SK-N-SH (cell line): ENCODE measurements around the gene PCDHGC5. TPM values are rescaled to one million over a fixed set of nuclear protein-coding genes. Genes with fewer than 3 reads are reported as not detected.

Experiments
- CTCF ChIA-PET: fragments of 300-600, 350-600 bp; formaldehyde crosslinking; extraction: SDS; loops from one replicate; lab custom pipeline; 2021; lab: Yijun Ruan, JAX
- POLR2A ChIA-PET: fragments of 350-600 bp; sonication (Branson Sonifier 250); formaldehyde crosslinking; extraction: SDS; loops from one replicate; lab custom pipeline; 2020; ENCODE audit warnings: antibody characterized with exemption, inconsistent platforms; lab: Yijun Ruan, JAX
- DNase-seq: peaks from one replicate; pipeline ENCODE4 v3.0.0; 2012
- H2AFZ ChIP-seq: fragments of 200-600 bp; sonication (generic); 2 replicates; pipeline ENCODE4 v1.8.1; 2016; ENCODE audit warnings: antibody characterized with exemption, mild to moderate bottlenecking, low read depth
- H3F3A ChIP-seq: fragments of 200-600 bp; sonication (generic); replicated peaks from 2 replicates; pipeline ENCODE3; 2016; ENCODE audit warnings: antibody characterized with exemption, mild to moderate bottlenecking; ENCODE audit not compliant: insufficient read depth
- H3K27ac ChIP-seq, 2 experiments: fragments of 200-500 bp in 1 of 2; fragments of 200-600 bp in 1 of 2; sonication (Bioruptor generic) in 1 of 2; sonication (generic), shearing (Covaris generic) in 1 of 2; 2 replicates each; pipeline versions ENCODE4 v1.5.1 to v1.6.1; 2014 to 2016; ENCODE audit warnings: low read depth in 2 of 2, inconsistent platforms in 1 of 2, low read length in 1 of 2, mild to moderate bottlenecking in 1 of 2, mixed read lengths in 1 of 2
- H3K27me3 ChIP-seq: fragments of 200-600 bp; sonication (generic), shearing (Covaris generic); 2 replicates; pipeline ENCODE4 v1.6.1; 2016; ENCODE audit warnings: mixed run types; ENCODE audit not compliant: insufficient read depth
- H3K36me3 ChIP-seq, 2 experiments: fragments of 200-500 bp in 1 of 2; fragments of 200-600 bp in 1 of 2; sonication (Bioruptor generic) in 1 of 2; sonication (generic) in 1 of 2; replicated peaks in 1 of 2; 2 replicates each; pipeline versions ENCODE3 to v1.5.1; 2014 to 2016; ENCODE audit warnings: low read length in 1 of 2, mild to moderate bottlenecking in 1 of 2; ENCODE audit not compliant: insufficient read depth in 2 of 2, control insufficient read depth in 1 of 2
- H3K4me1 ChIP-seq, 2 experiments: fragments of 200-500 bp in 1 of 2; fragments of 200-600 bp in 1 of 2; sonication (Bioruptor generic) in 1 of 2; sonication (generic), shearing (Covaris generic) in 1 of 2; 2 replicates each; pipeline versions ENCODE4 v1.5.1 to v1.6.1; 2014 to 2016; ENCODE audit warnings: low read depth in 1 of 2, low read length in 1 of 2, mixed run types in 1 of 2; ENCODE audit not compliant: insufficient read depth in 2 of 2, control insufficient read depth in 1 of 2
- H3K4me2 ChIP-seq: fragments of 200-600 bp; sonication (generic), shearing (Covaris generic); 2 replicates; pipeline ENCODE4 v1.6.1; 2017; ENCODE audit warnings: mixed run types
- H3K4me3 ChIP-seq, 2 experiments: fragments of 200-500 bp in 1 of 2; fragments of 200-600 bp in 1 of 2; sonication (Bioruptor generic) in 1 of 2; sonication (generic), shearing (Covaris generic) in 1 of 2; 2 replicates each; pipeline versions ENCODE4 v1.5.1 to v1.8.1; 2014 to 2016; ENCODE audit warnings: low read depth in 2 of 2, inconsistent platforms in 1 of 2, low read length in 1 of 2, mild to moderate bottlenecking in 1 of 2, mixed read lengths in 1 of 2, moderate library complexity in 1 of 2
- H3K79me2 ChIP-seq: fragments of 200-600 bp; sonication (generic); 2 replicates; pipeline ENCODE4 v1.8.1; 2017; ENCODE audit warnings: mild to moderate bottlenecking; ENCODE audit not compliant: insufficient read depth
- H3K9ac ChIP-seq: fragments of 200-600 bp; sonication (generic); 2 replicates; pipeline ENCODE4 v1.6.1; 2017; ENCODE audit warnings: mixed run types
- H3K9me2 ChIP-seq: fragments of 200-600 bp; sonication (generic); 2 replicates; pipeline ENCODE4 v1.6.1; 2017; ENCODE audit warnings: mixed run types
- H3K9me3 ChIP-seq: fragments of 200-600 bp; sonication (generic); 2 replicates; pipeline ENCODE4 v1.6.1; 2017; ENCODE audit warnings: mixed run types, mild to moderate bottlenecking, moderate library complexity
- H4K20me1 ChIP-seq: fragments of 200-600 bp; sonication (generic); 2 replicates; pipeline ENCODE4 v1.6.1; 2017; ENCODE audit warnings: mild to moderate bottlenecking, mixed run types; ENCODE audit not compliant: insufficient read depth
- CHD2 ChIP-seq: fragments of 150-350 bp; IDR thresholded peaks from 2 replicates; pipeline ENCODE4 v1.6.1; 2018; ENCODE audit warnings: low read length; ENCODE audit not compliant: partially characterized antibody
- EZH2phosphoT487 ChIP-seq: fragments of 200-600 bp; sonication (generic); IDR thresholded peaks from 2 replicates; pipeline ENCODE4 v1.6.1; 2017; ENCODE audit warnings: low read depth, mixed run types, mild to moderate bottlenecking, antibody characterized with exemption, moderate library complexity, borderline replicate concordance
- FOSL2 ChIP-seq: IDR thresholded peaks from 2 replicates; pipeline ENCODE4 v1.4.0; 2012; ENCODE audit warnings: low read depth, mild to moderate bottlenecking, moderate library complexity, borderline replicate concordance
- FOXM1 ChIP-seq: IDR thresholded peaks from 2 replicates; pipeline ENCODE4 v1.4.0; 2012; ENCODE audit warnings: low read depth, mild to moderate bottlenecking
- GABPA ChIP-seq: IDR thresholded peaks from 2 replicates; pipeline ENCODE4 v1.4.0; 2012; ENCODE audit warnings: low read depth, mild to moderate bottlenecking
- GATA2 ChIP-seq: sonication (generic); formaldehyde crosslinking; IDR thresholded peaks from 2 replicates; pipeline ENCODE4 v1.5.0; 2020; ENCODE audit warnings: mild to moderate bottlenecking, missing genetic modification reagents
- JUND ChIP-seq: IDR thresholded peaks from 2 replicates; pipeline ENCODE4 v1.4.0; 2012
- MEF2A ChIP-seq: IDR thresholded peaks from 2 replicates; pipeline ENCODE4 v1.4.0; 2012; ENCODE audit warnings: low read depth, borderline replicate concordance
- POLR2AphosphoS5 ChIP-seq: IDR thresholded peaks from 2 replicates; pipeline ENCODE4 v1.6.1; 2012; ENCODE audit warnings: low read depth, low read length
- RCOR1 ChIP-seq: fragments of 150-350 bp; IDR thresholded peaks from 2 replicates; pipeline ENCODE4 v1.6.1; 2017; ENCODE audit warnings: antibody characterized with exemption, low read length
- REST ChIP-seq: IDR thresholded peaks from 2 replicates; pipeline ENCODE4 v1.6.1; 2012; ENCODE audit warnings: mild to moderate bottlenecking, low read depth, low read length, moderate library complexity
- RXRA ChIP-seq: IDR thresholded peaks from 2 replicates; pipeline ENCODE4 v1.4.0; 2012; ENCODE audit warnings: low read depth, mild to moderate bottlenecking, borderline replicate concordance
- TAF1 ChIP-seq: IDR thresholded peaks from 2 replicates; pipeline ENCODE4 v1.6.1; 2012; ENCODE audit warnings: low read depth, mild to moderate bottlenecking, low read length, moderate library complexity, borderline replicate concordance
- USF2 ChIP-seq: fragments of 150-350 bp; IDR thresholded peaks from 2 replicates; pipeline ENCODE4 v1.6.1; 2017; ENCODE audit warnings: antibody characterized with exemption, low read length, low read depth, borderline replicate concordance
- YY1 ChIP-seq: IDR thresholded peaks from 2 replicates; pipeline ENCODE4 v1.4.0; 2012; ENCODE audit warnings: low read depth, mild to moderate bottlenecking
- WGBS: methylation state at CpG from one replicate; pipeline ENCODE4 v1.1.6; 2017; ENCODE audit warnings: low lambda C conversion rate; 5-methylcytosine and 5-hydroxymethylcytosine counted together
- polyA plus RNA-seq, 3 experiments: library from polyadenylated mRNA; depleted of rRNA; stranded (reverse); fragments of >200 nt; gene quantifications; 2 replicates each; pipeline ENCODE4 v1.2.3, GENCODE V29; 2012
- TF ChIP-seq, protein P1 (sequence below): fragments of 150-350 bp; IDR thresholded peaks from 2 replicates; pipeline ENCODE4 v1.6.1; 2016; ENCODE audit warnings: mild to moderate bottlenecking, low read depth, low read length

The PCDHGC5 gene
- polyA plus RNA-seq, 1 of the 3 experiments (the other 2 are of a cell fraction): 2.0 TPM

- TF ChIP-seq, protein P1, sequence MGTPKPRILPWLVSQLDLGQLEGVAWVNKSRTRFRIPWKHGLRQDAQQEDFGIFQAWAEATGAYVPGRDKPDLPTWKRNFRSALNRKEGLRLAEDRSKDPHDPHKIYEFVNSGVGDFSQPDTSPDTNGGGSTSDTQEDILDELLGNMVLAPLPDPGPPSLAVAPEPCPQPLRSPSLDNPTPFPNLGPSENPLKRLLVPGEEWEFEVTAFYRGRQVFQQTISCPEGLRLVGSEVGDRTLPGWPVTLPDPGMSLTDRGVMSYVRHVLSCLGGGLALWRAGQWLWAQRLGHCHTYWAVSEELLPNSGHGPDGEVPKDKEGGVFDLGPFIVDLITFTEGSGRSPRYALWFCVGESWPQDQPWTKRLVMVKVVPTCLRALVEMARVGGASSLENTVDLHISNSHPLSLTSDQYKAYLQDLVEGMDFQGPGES: no peak
- TF ChIP-seq RCOR1: no peak
- TF ChIP-seq, all 33 proteins: peak for 0
Measured at GRCh38 chr5:141491323-141492167, 2.7 kb downstream of the PCDHGC5 start (continued).

DNA sequence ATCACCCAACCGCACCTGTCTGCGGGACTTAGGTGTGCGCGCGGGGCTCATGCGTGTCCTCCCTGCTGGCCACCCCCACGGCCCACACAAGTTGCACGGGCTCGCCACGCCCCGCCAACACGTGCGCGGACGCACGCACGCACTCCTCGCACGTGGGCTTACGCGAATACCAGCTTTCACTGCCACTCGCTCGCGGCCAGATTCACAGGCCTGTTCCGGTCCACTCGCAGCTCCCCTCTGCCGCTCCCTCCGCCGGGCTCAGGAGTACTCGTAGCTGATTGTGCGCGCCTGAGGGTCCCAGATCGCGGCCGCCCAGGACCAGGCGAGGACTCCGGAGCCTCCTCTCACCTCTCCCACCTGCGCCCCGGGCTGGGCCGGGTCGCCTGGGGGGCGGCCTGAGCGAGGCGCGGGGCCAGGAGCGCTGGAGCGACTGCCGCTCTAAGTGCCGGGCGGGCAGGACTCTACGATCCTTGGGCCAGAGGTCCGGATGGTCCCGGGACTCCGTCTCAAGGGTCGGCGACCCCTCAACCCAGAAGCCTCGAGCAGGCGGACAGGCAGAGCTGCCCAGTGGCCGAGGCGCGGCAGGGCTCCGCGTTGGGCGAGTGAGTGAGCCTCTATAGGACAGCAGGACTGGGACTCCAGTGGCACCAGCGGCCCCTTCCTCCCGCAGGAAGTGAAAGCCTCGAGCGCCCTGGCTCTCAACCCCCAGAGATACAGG is 3.4 kb downstream of the PCDHGC5 start:
- H4K20me1 ChIP-seq: peaks cover 23% of the 10 kb centered on the region; the same call in 1 of the 2 replicates
- H3K9me2 ChIP-seq: no peaks in the 10 kb centered on the region
- CTCF ChIA-PET: interaction anchor here (1.3 to 2.3 kb wide), 2 partner anchors 16 to 32 kb away, joined by 3 to 11 read pairs; no protein-coding TSS in a partner anchor
- no peak for TF ChIP-seq YY1
- no peak for TF ChIP-seq TAF1
- TF ChIP-seq USF2: no peak
- TF ChIP-seq GABPA: no peak
- no peak for TF ChIP-seq RCOR1
- TF ChIP-seq POLR2AphosphoS5: no peak
- no peak for TF ChIP-seq FOSL2
- TF ChIP-seq MEF2A: no peak
- TF ChIP-seq GATA2 (CRISPR knock-in tag): no peak
- TF ChIP-seq RXRA: no peak
- no peak for TF ChIP-seq REST
- TF ChIP-seq EZH2phosphoT487: no peak
- no peak for TF ChIP-seq FOXM1
- no peak for TF ChIP-seq JUND
- no peak for TF ChIP-seq CHD2
- TF ChIP-seq, all 33 proteins: peak for 0
- H3K4me3 ChIP-seq: no peak overlapping the region
- no peak overlapping the region for H3K4me2 ChIP-seq
- POLR2A ChIA-PET: no interaction called here
- no peak overlapping the region for H3K9ac ChIP-seq
- H3K36me3 ChIP-seq: peaks cover 12 to 43% of the 10 kb centered on the region in 2 experiments
- WGBS: 95% methylated on average over 56 of the region's 68 CpGs
- no peak overlapping the region for H2AFZ ChIP-seq
- DNase-seq: no peak
- H3K27ac ChIP-seq: no peak overlapping the region
- peaks cover 11% of the 10 kb centered on the region for H3F3A ChIP-seq
- H3K9me3 ChIP-seq: no peaks in the 10 kb centered on the region
- H3K79me2 ChIP-seq: peaks cover 60% of the 10 kb centered on the region
- peaks cover 15 to 52% of the 10 kb centered on the region in 2 experiments; a peak in 3 of 4 replicates for H3K4me1 ChIP-seq
- H3K27me3 ChIP-seq: no peaks in the 10 kb centered on the region
